GM19239 (cell line): Measurements from ENCODE around the gene SCD5.

Source experiments
- DNase-seq: peaks from one replicate; pipeline ENCODE4 v3.0.0; 2011; ENCODE audit warnings: low spot score; ENCODE audit not compliant: insufficient read length
- FAIRE-seq: peaks from 2 replicates; lab custom pipeline; 2011; peaks lifted over from hg19 to GRCh38; lab: Jason Lieb, UNC

The SCD5 gene

GRCh38 chr4:82645936-82646565, 152.5 kb downstream of the SCD5 start:
- FAIRE-seq (no peak), DNase-seq (no peak)

GRCh38 chr4:82644734-82645126, 153.9 kb downstream of the SCD5 start:
- FAIRE-seq (no peak), DNase-seq (no peak)

GRCh38 chr4:82643994-82644733, 154.4 kb downstream of the SCD5 start:
- DNase-seq (no peak), FAIRE-seq (no peak)

GRCh38 chr4:82642331-82642730, 156.3 kb downstream of the SCD5 start:
- DNase-seq (no peak), FAIRE-seq (no peak)

- FAIRE-seq (no peak), DNase-seq (no peak)
Measured at GRCh38 chr4:82640540-82640939, 158.1 kb downstream of the SCD5 start.

- DNase-seq: no peak
- FAIRE-seq: no peak
Measured at GRCh38 chr4:82639971-82640370, 158.6 kb downstream of the SCD5 start.

- FAIRE-seq: no peak
- DNase-seq: no peak
Measured at GRCh38 chr4:82638479-82638878, 160.1 kb downstream of the SCD5 start.

GRCh38 chr4:82630079-82630478, 168.5 kb downstream of the SCD5 start:
- FAIRE-seq (no peak), DNase-seq (no peak)

GRCh38 chr4:82629238-82630000, 169.2 kb downstream of the SCD5 start:
- DNase-seq (no peak), FAIRE-seq (no peak)

- FAIRE-seq (no peak), DNase-seq (no peak)
Measured at GRCh38 chr4:82626251-82626868, 172.2 kb downstream of the SCD5 start.

GRCh38 chr4:82624819-82625218, 173.8 kb downstream of the SCD5 start:
- no peak for FAIRE-seq
- no peak for DNase-seq

GRCh38 chr4:82623121-82623683, 175.4 kb downstream of the SCD5 start:
- FAIRE-seq: no peak

GRCh38 chr4:82621251-82621650, 177.3 kb downstream of the SCD5 start:
- DNase-seq (no peak), FAIRE-seq (no peak)

More at GRCh38 chr4:82623121-82623683, 175.4 kb downstream of the SCD5 start:
- no peak for DNase-seq

GRCh38 chr4:82620126-82620735, 178.4 kb downstream of the SCD5 start:
- no peak for FAIRE-seq
- no peak for DNase-seq

GRCh38 chr4:82618103-82618720, 180.4 kb downstream of the SCD5 start:
- FAIRE-seq: no peak
- DNase-seq: no peak

- no peak for DNase-seq
- FAIRE-seq: no peak
Measured at GRCh38 chr4:82614838-82615449, 183.7 kb downstream of the SCD5 start.

GRCh38 chr4:82613121-82613520, 185.5 kb downstream of the SCD5 start:
- DNase-seq (no peak), FAIRE-seq (no peak)

GRCh38 chr4:82611982-82612381, 186.6 kb downstream of the SCD5 start:
- DNase-seq: no peak
- no peak for FAIRE-seq

GRCh38 chr4:82611527-82611926, 187.1 kb downstream of the SCD5 start:
- DNase-seq (no peak), FAIRE-seq (no peak)
